ENCODE results near the gene TTC23L.

The TTC23L gene

GRCh38 chr5:34847056-34847455, 8.1 kb downstream of the TTC23L start:
- no peaks in the 10 kb centered on the region for H3K27me3 Mint-ChIP-seq
- H3K9me3 Mint-ChIP-seq (ENCODE audit: low read depth) = no peaks in the 10 kb centered on the region
- H3K27ac Mint-ChIP-seq = no peak overlapping the region
- H3K36me3 Mint-ChIP-seq = peaks cover 3% of the 10 kb centered on the region
- H3K4me1 Mint-ChIP-seq (ENCODE audit: low read depth) = no peaks in the 10 kb centered on the region
- no peak overlapping the region for H3K4me3 Mint-ChIP-seq

- Mint-ChIP-seq H3K4me1 (ENCODE audit: low read depth) (no peaks in the 10 kb centered on the region), H3K9me3 (ENCODE audit: low read depth) (no peaks in the 10 kb centered on the region), H3K4me3 (no peak overlapping the region), H3K36me3 (peaks cover 3% of the 10 kb centered on the region), H3K27me3 (peaks cover 2% of the 10 kb centered on the region), H3K27ac (no peak overlapping the region)
These were observed 8.6 kb downstream of the TTC23L start for GRCh38 chr5:34847552-34847951.

- Mint-ChIP-seq H3K27me3 (peaks cover 2% of the 10 kb centered on the region), H3K4me1 (ENCODE audit: low read depth) (no peaks in the 10 kb centered on the region), H3K4me3 (no peak overlapping the region), H3K9me3 (ENCODE audit: low read depth) (no peaks in the 10 kb centered on the region), H3K36me3 (peaks cover 3% of the 10 kb centered on the region), H3K27ac (no peak overlapping the region)
These were observed 9.3 kb downstream of the TTC23L start for GRCh38 chr5:34848230-34848629.

GRCh38 chr5:34849253-34849652, 10.3 kb downstream of the TTC23L start:
- Mint-ChIP-seq H3K9me3 (ENCODE audit: low read depth) (no peaks in the 10 kb centered on the region), H3K4me3 (no peak overlapping the region), H3K27ac (no peak overlapping the region), H3K36me3 (peaks cover 3% of the 10 kb centered on the region), H3K27me3 (peaks cover 2% of the 10 kb centered on the region), H3K4me1 (ENCODE audit: low read depth) (no peaks in the 10 kb centered on the region)

GRCh38 chr5:34854459-34855174, 15.7 kb downstream of the TTC23L start:
- no peak overlapping the region for H3K4me3 Mint-ChIP-seq

GRCh38 chr5:34857161-34857560, 18.2 kb downstream of the TTC23L start:
- Mint-ChIP-seq H3K9me3 (ENCODE audit: low read depth) (no peaks in the 10 kb centered on the region), H3K4me1 (ENCODE audit: low read depth) (no peaks in the 10 kb centered on the region), H3K27ac (no peak overlapping the region), H3K36me3 (peaks cover under 1% of the 10 kb centered on the region), H3K27me3 (peaks cover 5% of the 10 kb centered on the region), H3K4me3 (no peak overlapping the region)

More at GRCh38 chr5:34854459-34855174, 15.7 kb downstream of the TTC23L start:
- Mint-ChIP-seq H3K9me3 (ENCODE audit: low read depth) (no peaks in the 10 kb centered on the region), H3K36me3 (no peaks in the 10 kb centered on the region), H3K27me3 (peaks cover 5% of the 10 kb centered on the region), H3K27ac (no peak overlapping the region), H3K4me1 (ENCODE audit: low read depth) (no peaks in the 10 kb centered on the region)

- Mint-ChIP-seq H3K4me3 (no peak overlapping the region), H3K9me3 (ENCODE audit: low read depth) (no peaks in the 10 kb centered on the region), H3K27me3 (peaks cover 3% of the 10 kb centered on the region), H3K27ac (no peak overlapping the region), H3K36me3 (peaks cover 3% of the 10 kb centered on the region), H3K4me1 (ENCODE audit: low read depth) (no peaks in the 10 kb centered on the region)
These were observed 18.9 kb downstream of the TTC23L start for GRCh38 chr5:34857894-34858293.

GRCh38 chr5:34858790-34859189, 19.8 kb downstream of the TTC23L start:
- Mint-ChIP-seq H3K27me3 (peaks cover 3% of the 10 kb centered on the region), H3K9me3 (ENCODE audit: low read depth) (no peaks in the 10 kb centered on the region), H3K36me3 (peaks cover 3% of the 10 kb centered on the region), H3K27ac (no peak overlapping the region), H3K4me1 (ENCODE audit: low read depth) (no peaks in the 10 kb centered on the region), H3K4me3 (no peak overlapping the region)

- no peak overlapping the region for H3K4me3 Mint-ChIP-seq
These were observed 20.3 kb downstream of the TTC23L start for GRCh38 chr5:34859253-34859652.

GRCh38 chr5:34863946-34864345, 25.0 kb downstream of the TTC23L start:
- peaks cover 5% of the 10 kb centered on the region for H3K36me3 Mint-ChIP-seq
- H3K4me3 Mint-ChIP-seq = no peak overlapping the region
- no peaks in the 10 kb centered on the region for H3K4me1 Mint-ChIP-seq (ENCODE audit: low read depth)
- no peaks in the 10 kb centered on the region for H3K27me3 Mint-ChIP-seq
- H3K9me3 Mint-ChIP-seq (ENCODE audit: low read depth) = no peaks in the 10 kb centered on the region
- no peak overlapping the region for H3K27ac Mint-ChIP-seq

More at GRCh38 chr5:34859253-34859652, 20.3 kb downstream of the TTC23L start:
- H3K36me3 Mint-ChIP-seq = peaks cover 3% of the 10 kb centered on the region
- no peaks in the 10 kb centered on the region for H3K4me1 Mint-ChIP-seq (ENCODE audit: low read depth)
- H3K27me3 Mint-ChIP-seq = peaks cover 3% of the 10 kb centered on the region
- H3K9me3 Mint-ChIP-seq (ENCODE audit: low read depth) = no peaks in the 10 kb centered on the region
- H3K27ac Mint-ChIP-seq = no peak overlapping the region

GRCh38 chr5:34865091-34865490, 26.1 kb downstream of the TTC23L start:
- peaks cover 5% of the 10 kb centered on the region for H3K36me3 Mint-ChIP-seq
- H3K27me3 Mint-ChIP-seq = no peaks in the 10 kb centered on the region
- H3K27ac Mint-ChIP-seq = no peak overlapping the region
- no peak overlapping the region for H3K4me3 Mint-ChIP-seq
- H3K4me1 Mint-ChIP-seq (ENCODE audit: low read depth) = no peaks in the 10 kb centered on the region
- no peaks in the 10 kb centered on the region for H3K9me3 Mint-ChIP-seq (ENCODE audit: low read depth)

GRCh38 chr5:34866989-34867471, 28.1 kb downstream of the TTC23L start:
- Mint-ChIP-seq H3K4me3 (no peak overlapping the region), H3K27ac (no peak overlapping the region), H3K9me3 (ENCODE audit: low read depth) (no peaks in the 10 kb centered on the region), H3K27me3 (no peaks in the 10 kb centered on the region), H3K36me3 (peaks cover 10% of the 10 kb centered on the region), H3K4me1 (ENCODE audit: low read depth) (no peaks in the 10 kb centered on the region)

- Mint-ChIP-seq H3K27me3 (no peaks in the 10 kb centered on the region), H3K9me3 (ENCODE audit: low read depth) (no peaks in the 10 kb centered on the region), H3K36me3 (peaks cover 7% of the 10 kb centered on the region), H3K27ac (no peak overlapping the region), H3K4me3 (no peak overlapping the region), H3K4me1 (ENCODE audit: low read depth) (no peaks in the 10 kb centered on the region)
These were observed 28.7 kb downstream of the TTC23L start for GRCh38 chr5:34867660-34868059.

- H3K36me3 Mint-ChIP-seq = peaks cover 7% of the 10 kb centered on the region
- H3K27ac Mint-ChIP-seq = no peak overlapping the region
- H3K4me3 Mint-ChIP-seq = no peak overlapping the region
- H3K9me3 Mint-ChIP-seq (ENCODE audit: low read depth) = no peaks in the 10 kb centered on the region
- no peaks in the 10 kb centered on the region for H3K27me3 Mint-ChIP-seq
- no peaks in the 10 kb centered on the region for H3K4me1 Mint-ChIP-seq (ENCODE audit: low read depth)
These were observed 29.8 kb downstream of the TTC23L start for GRCh38 chr5:34868791-34869190.

GRCh38 chr5:34869256-34869655, 30.3 kb downstream of the TTC23L start:
- peaks cover 7% of the 10 kb centered on the region for H3K36me3 Mint-ChIP-seq
- no peaks in the 10 kb centered on the region for H3K4me1 Mint-ChIP-seq (ENCODE audit: low read depth)
- H3K27me3 Mint-ChIP-seq = no peaks in the 10 kb centered on the region
- H3K27ac Mint-ChIP-seq = no peak overlapping the region
- no peaks in the 10 kb centered on the region for H3K9me3 Mint-ChIP-seq (ENCODE audit: low read depth)
- H3K4me3 Mint-ChIP-seq = no peak overlapping the region

- Mint-ChIP-seq H3K27me3 (no peaks in the 10 kb centered on the region), H3K36me3 (peaks cover 5% of the 10 kb centered on the region), H3K27ac (no peak overlapping the region), H3K4me3 (no peak overlapping the region), H3K9me3 (ENCODE audit: low read depth) (no peaks in the 10 kb centered on the region), H3K4me1 (ENCODE audit: low read depth) (no peaks in the 10 kb centered on the region)
These were observed 31.4 kb downstream of the TTC23L start for GRCh38 chr5:34870382-34870781.

Measured in activated naive CD8-positive, alpha-beta T cell (primary cell).